HepG2 (cell line): ENCODE data around the gene NUDT21. TPM values are rescaled to one million over a fixed set of nuclear protein-coding genes. Genes with fewer than 3 reads are reported as not detected.

Source experiments
- ASH2L ChIP-seq: fragments of 300-600, 200-600 bp; sonication (generic); IDR thresholded peaks from 2 replicates; pipeline ENCODE4 v1.7.0; 2017; ENCODE audit warnings: low read depth, mild to moderate bottlenecking, moderate library complexity, mixed read lengths, low read length; ENCODE audit not compliant: insufficient read length
- BCL3 ChIP-seq: sonication (generic); formaldehyde crosslinking; IDR thresholded peaks from 2 replicates; pipeline ENCODE4 v1.5.1; 2020; ENCODE audit warnings: mild to moderate bottlenecking, missing genetic modification reagents, moderate library complexity
- CHD4 ChIP-seq: fragments of 200-600 bp; sonication (generic); IDR thresholded peaks from 2 replicates; pipeline ENCODE4 v1.7.0; 2017; ENCODE audit warnings: mild to moderate bottlenecking, low read length, borderline replicate concordance
- DBP ChIP-seq: sonication (generic); formaldehyde crosslinking; IDR thresholded peaks from 2 replicates; pipeline ENCODE4 v1.4.0; 2020; ENCODE audit warnings: missing genetic modification reagents; ENCODE audit errors: not compliant biosample characterization
- DNMT3B ChIP-seq: conservative IDR thresholded peaks from 2 replicates; pipeline ENCODE4 v1.6.1; 2016; ENCODE audit warnings: missing biosample characterization, control low read depth
- ELF3 ChIP-seq: IDR thresholded peaks from 2 replicates; pipeline ENCODE4 v1.6.1; 2016; ENCODE audit warnings: missing genetic modification reagents, missing compliant biosample characterization
- MIXL1 ChIP-seq: IDR thresholded peaks from 2 replicates; pipeline ENCODE4 v1.6.1; 2016
- MXI1 ChIP-seq: IDR thresholded peaks from 3 replicates; pipeline ENCODE4 v1.6.1; 2012; ENCODE audit warnings: low read depth, low read length, inconsistent platforms, borderline replicate concordance
- NFYB ChIP-seq: sonication (generic); formaldehyde crosslinking; IDR thresholded peaks from 2 replicates; pipeline ENCODE4 v1.4.0; 2020; ENCODE audit warnings: missing genetic modification reagents
- PHF21A ChIP-seq: sonication (generic); formaldehyde crosslinking; IDR thresholded peaks from 2 replicates; pipeline ENCODE4 v1.5.0; 2020; ENCODE audit warnings: mild to moderate bottlenecking, missing genetic modification reagents
- RARA ChIP-seq: IDR thresholded peaks from 2 replicates; pipeline ENCODE4 v1.6.1; 2016; ENCODE audit warnings: missing genetic modification reagents, missing compliant biosample characterization
- RXRA ChIP-seq: sonication (generic); formaldehyde crosslinking; IDR thresholded peaks from 2 replicates; pipeline ENCODE4 v1.5.1; 2020; ENCODE audit warnings: missing genetic modification reagents
- SYNCRIP ChIP-seq: fragments of 200-400 bp; formaldehyde crosslinking; IDR thresholded peaks from 2 replicates; pipeline ENCODE4 v1.6.1; 2018; ENCODE audit warnings: mild to moderate bottlenecking, low read depth, low read length; ENCODE audit not compliant: insufficient read depth
- ZBTB43 ChIP-seq: sonication (generic); formaldehyde crosslinking; conservative IDR thresholded peaks from 2 replicates; pipeline ENCODE4 v1.4.0; 2020; ENCODE audit warnings: missing genetic modification reagents
- ZFP37 ChIP-seq: sonication (generic); formaldehyde crosslinking; IDR thresholded peaks from 2 replicates; pipeline ENCODE4 v1.4.0; 2020; ENCODE audit warnings: missing genetic modification reagents, borderline replicate concordance
- ZFY ChIP-seq: sonication (generic); formaldehyde crosslinking; IDR thresholded peaks from 2 replicates; pipeline ENCODE4 v1.4.0; 2020; ENCODE audit warnings: missing genetic modification reagents
- ZNF10 ChIP-seq: sonication (generic); formaldehyde crosslinking; IDR thresholded peaks from 2 replicates; pipeline ENCODE4 v1.4.0; 2020; ENCODE audit warnings: mild to moderate bottlenecking, low read depth, missing genetic modification reagents, borderline replicate concordance
- ZNF136 ChIP-seq: sonication (generic); formaldehyde crosslinking; IDR thresholded peaks from 2 replicates; pipeline ENCODE4 v1.8.1; 2022; ENCODE audit warnings: low read depth, mild to moderate bottlenecking, moderate library complexity, missing genetic modification reagents
- ZNF224 ChIP-seq: sonication (generic); formaldehyde crosslinking; IDR thresholded peaks from 2 replicates; pipeline ENCODE4 v1.5.0; 2020; ENCODE audit warnings: mild to moderate bottlenecking, missing genetic modification reagents
- ZNF3 ChIP-seq: IDR thresholded peaks from 2 replicates; pipeline ENCODE4 v1.7.0; 2017; ENCODE audit warnings: inconsistent platforms
- ZNF558 ChIP-seq: sonication (generic); formaldehyde crosslinking; IDR thresholded peaks from 2 replicates; pipeline ENCODE4 v1.9.0; 2022; ENCODE audit warnings: mild to moderate bottlenecking, missing genetic modification reagents, borderline replicate concordance
- ZNF572 ChIP-seq: sonication (generic); formaldehyde crosslinking; IDR thresholded peaks from 2 replicates; pipeline ENCODE4 v1.5.1; 2020; ENCODE audit warnings: mild to moderate bottlenecking, missing genetic modification reagents
- polyA plus RNA-seq, 8 experiments: library from polyadenylated mRNA; depleted of rRNA in 3 of 8; stranded (reverse) in 7 of 8; unstranded in 1 of 8; fragments of >200 nt; fragmentation: Illumina TruSeq in 4 of 8; extraction: Trizol in 4 of 8; gene quantifications; 2 replicates each; pipeline versions ENCODE4 v1.2.1 to v1.2.3, GENCODE V29; 2011 to 2016; ENCODE audit warnings: low read depth in 4 of 8, missing spikeins in 1 of 8, mixed read lengths in 1 of 8; ENCODE audit not compliant: insufficient read depth in 1 of 8
- total RNA-seq, 5 experiments: library from RNA; depleted of rRNA; stranded (reverse); fragments of >200 nt; fragmentation: Illumina TruSeq; extraction: Trizol; gene quantifications; 2 replicates each; pipeline ENCODE4 v1.2.3, GENCODE V29; 2016; ENCODE audit warnings: low read depth in 1 of 5
- TF ChIP-seq, protein P1 (sequence below): sonication (generic); formaldehyde crosslinking; IDR thresholded peaks from 2 replicates; pipeline ENCODE4 v1.5.0; 2020; ENCODE audit warnings: mild to moderate bottlenecking, missing genetic modification reagents, borderline replicate concordance

Gene NUDT21
- total and polyA plus RNA-seq, 2 of the 13 experiments (the other 11 are each of a cell fraction or from before 2014, with no cell fraction given), result 177 to 210 TPM

DNA sequence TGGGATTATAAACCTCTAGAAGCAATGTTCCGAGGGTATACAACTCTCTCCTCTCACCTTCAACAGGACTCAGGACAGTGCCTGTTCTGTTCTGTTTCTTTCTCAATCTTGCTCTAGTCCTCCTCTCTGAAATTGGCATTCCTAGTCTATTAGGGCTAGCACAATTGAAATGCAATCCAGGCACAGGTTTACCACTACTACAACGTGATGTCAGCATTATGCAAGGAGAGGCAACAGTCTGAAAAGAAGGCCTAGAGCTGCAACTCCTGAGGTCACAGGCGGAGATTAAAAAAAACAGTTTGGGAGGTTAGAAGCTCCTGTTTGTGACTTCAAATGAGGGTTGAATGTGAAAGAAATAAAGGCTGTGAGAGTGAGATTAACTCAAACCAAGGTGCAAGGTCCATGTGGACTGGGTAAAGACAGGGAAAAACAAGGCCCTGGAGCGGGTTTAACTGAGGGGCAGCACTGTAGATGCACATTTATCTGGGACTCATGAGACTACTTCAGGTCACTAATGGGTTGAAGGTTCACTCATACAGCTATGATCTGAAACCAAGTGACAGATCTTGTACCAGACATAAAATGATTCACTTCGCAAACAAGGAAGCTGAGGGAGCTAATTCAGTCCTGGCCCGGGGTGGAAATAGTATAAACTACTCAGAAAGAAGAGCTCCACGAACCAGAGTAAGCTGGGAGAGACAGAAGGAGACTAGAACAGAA, 42.6 kb downstream of the NUDT21 start (continued):
- no peak for TF ChIP-seq DBP (CRISPR knock-in tag)
- 0 out of 2 replicates have a peak, but pooled peaks have one; percentile 48 for TF ChIP-seq ZBTB43 (CRISPR knock-in tag)
- TF ChIP-seq ZFY (CRISPR knock-in tag), result peak; percentile 29; the same call in 1 of the 2 replicates
- TF ChIP-seq, protein P1, sequence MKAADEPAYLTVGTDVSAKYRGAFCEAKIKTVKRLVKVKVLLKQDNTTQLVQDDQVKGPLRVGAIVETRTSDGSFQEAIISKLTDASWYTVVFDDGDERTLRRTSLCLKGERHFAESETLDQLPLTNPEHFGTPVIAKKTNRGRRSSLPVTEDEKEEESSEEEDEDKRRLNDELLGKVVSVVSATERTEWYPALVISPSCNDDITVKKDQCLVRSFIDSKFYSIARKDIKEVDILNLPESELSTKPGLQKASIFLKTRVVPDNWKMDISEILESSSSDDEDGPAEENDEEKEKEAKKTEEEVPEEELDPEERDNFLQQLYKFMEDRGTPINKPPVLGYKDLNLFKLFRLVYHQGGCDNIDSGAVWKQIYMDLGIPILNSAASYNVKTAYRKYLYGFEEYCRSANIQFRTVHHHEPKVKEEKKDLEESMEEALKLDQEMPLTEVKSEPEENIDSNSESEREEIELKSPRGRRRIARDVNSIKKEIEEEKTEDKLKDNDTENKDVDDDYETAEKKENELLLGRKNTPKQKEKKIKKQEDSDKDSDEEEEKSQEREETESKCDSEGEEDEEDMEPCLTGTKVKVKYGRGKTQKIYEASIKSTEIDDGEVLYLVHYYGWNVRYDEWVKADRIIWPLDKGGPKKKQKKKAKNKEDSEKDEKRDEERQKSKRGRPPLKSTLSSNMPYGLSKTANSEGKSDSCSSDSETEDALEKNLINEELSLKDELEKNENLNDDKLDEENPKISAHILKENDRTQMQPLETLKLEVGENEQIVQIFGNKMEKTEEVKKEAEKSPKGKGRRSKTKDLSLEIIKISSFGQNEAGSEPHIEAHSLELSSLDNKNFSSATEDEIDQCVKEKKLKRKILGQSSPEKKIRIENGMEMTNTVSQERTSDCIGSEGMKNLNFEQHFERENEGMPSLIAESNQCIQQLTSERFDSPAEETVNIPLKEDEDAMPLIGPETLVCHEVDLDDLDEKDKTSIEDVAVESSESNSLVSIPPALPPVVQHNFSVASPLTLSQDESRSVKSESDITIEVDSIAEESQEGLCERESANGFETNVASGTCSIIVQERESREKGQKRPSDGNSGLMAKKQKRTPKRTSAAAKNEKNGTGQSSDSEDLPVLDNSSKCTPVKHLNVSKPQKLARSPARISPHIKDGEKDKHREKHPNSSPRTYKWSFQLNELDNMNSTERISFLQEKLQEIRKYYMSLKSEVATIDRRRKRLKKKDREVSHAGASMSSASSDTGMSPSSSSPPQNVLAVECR (CRISPR knock-in tag), result peak; percentile 29; the same call in 1 of the 2 replicates
- peak; percentile 66 for TF ChIP-seq ELF3 (CRISPR knock-in tag)
- TF ChIP-seq CHD4, result 0 out of 2 replicates have a peak, but pooled peaks have one; percentile 64
- 0 out of 2 replicates have a peak, but pooled peaks have one; percentile 40 for TF ChIP-seq ZFP37 (CRISPR knock-in tag)
- peak; percentile 38; the same call in 1 of the 2 replicates for TF ChIP-seq PHF21A
- TF ChIP-seq ZNF10, result no peak
- TF ChIP-seq NFYB (CRISPR knock-in tag), result no peak
- TF ChIP-seq ZNF136 (CRISPR knock-in tag), result 0 out of 2 replicates have a peak, but pooled peaks have one; percentile 12
- TF ChIP-seq RXRA (CRISPR knock-in tag), result no peak
- TF ChIP-seq ZNF224 (CRISPR knock-in tag), result no peak
- TF ChIP-seq DNMT3B (CRISPR knock-in tag), result no peak
- TF ChIP-seq RARA (CRISPR knock-in tag), result peak; percentile 34; the same call in 1 of the 2 replicates
- peak; percentile 21; the same call in 1 of the 3 replicates for TF ChIP-seq MXI1
- peak; percentile 25 for TF ChIP-seq ASH2L
- TF ChIP-seq MIXL1 (CRISPR knock-in tag), result no peak
- TF ChIP-seq SYNCRIP, result no peak
- TF ChIP-seq BCL3 (CRISPR knock-in tag), result no peak
- TF ChIP-seq ZNF558, result no peak
- TF ChIP-seq ZNF3, result no peak
- no peak for TF ChIP-seq ZNF572 (CRISPR knock-in tag)
